SK-N-SH treated with all-trans-retinoic acid at 6 μM for 48 hours (cell line): ENCODE results near the gene ZNF730.

Experiments
- ARNTL ChIP-seq: fragments of 450-650 bp; formaldehyde crosslinking; IDR thresholded peaks from 2 replicates; pipeline ENCODE4 v1.5.0; 2020; ENCODE audit warnings: low read depth, mild to moderate bottlenecking, moderate library complexity, borderline replicate concordance
- CREB5 ChIP-seq: fragments of 250-450 bp; sonication (Bioruptor Pico); IDR thresholded peaks from 2 replicates; pipeline ENCODE4 v1.5.1; 2020; ENCODE audit warnings: low read depth, mild to moderate bottlenecking, moderate library complexity
- CSDC2 ChIP-seq: fragments of 250-450 bp; sonication (Bioruptor Pico); IDR thresholded peaks from 2 replicates; pipeline ENCODE4 v1.5.0; 2020; ENCODE audit warnings: mild to moderate bottlenecking, moderate library complexity
- ISL1 ChIP-seq: fragments of 250-450 bp; sonication (Bioruptor Pico); IDR thresholded peaks from 2 replicates; pipeline ENCODE4 v2.1.2; 2022; ENCODE audit warnings: mild to moderate bottlenecking, moderate library complexity
- SNAI2 ChIP-seq: fragments of 250-450 bp; sonication (Bioruptor Pico); IDR thresholded peaks from 2 replicates; pipeline ENCODE4 v1.5.0; 2020; ENCODE audit warnings: mild to moderate bottlenecking, moderate library complexity
- TSHZ2 ChIP-seq: fragments of 250-450 bp; sonication (Bioruptor Pico); IDR thresholded peaks from 2 replicates; pipeline ENCODE4 v1.5.0; 2020; ENCODE audit warnings: mild to moderate bottlenecking, moderate library complexity
- ZFP3 ChIP-seq: fragments of 250-450 bp; sonication (Bioruptor Pico); IDR thresholded peaks from 2 replicates; pipeline ENCODE4 v1.5.0; 2020; ENCODE audit warnings: mild to moderate bottlenecking, moderate library complexity
- ZNF70 ChIP-seq: fragments of 450-650 bp; formaldehyde crosslinking; IDR thresholded peaks from 2 replicates; pipeline ENCODE4 v1.5.0; 2020; ENCODE audit warnings: mild to moderate bottlenecking, moderate library complexity
- TF ChIP-seq, protein P1 (sequence below): fragments of 250-450 bp; sonication (Bioruptor Pico); IDR thresholded peaks from 2 replicates; pipeline ENCODE4 v1.8.0; 2020; ENCODE audit warnings: mild to moderate bottlenecking, moderate library complexity, borderline replicate concordance

DNA sequence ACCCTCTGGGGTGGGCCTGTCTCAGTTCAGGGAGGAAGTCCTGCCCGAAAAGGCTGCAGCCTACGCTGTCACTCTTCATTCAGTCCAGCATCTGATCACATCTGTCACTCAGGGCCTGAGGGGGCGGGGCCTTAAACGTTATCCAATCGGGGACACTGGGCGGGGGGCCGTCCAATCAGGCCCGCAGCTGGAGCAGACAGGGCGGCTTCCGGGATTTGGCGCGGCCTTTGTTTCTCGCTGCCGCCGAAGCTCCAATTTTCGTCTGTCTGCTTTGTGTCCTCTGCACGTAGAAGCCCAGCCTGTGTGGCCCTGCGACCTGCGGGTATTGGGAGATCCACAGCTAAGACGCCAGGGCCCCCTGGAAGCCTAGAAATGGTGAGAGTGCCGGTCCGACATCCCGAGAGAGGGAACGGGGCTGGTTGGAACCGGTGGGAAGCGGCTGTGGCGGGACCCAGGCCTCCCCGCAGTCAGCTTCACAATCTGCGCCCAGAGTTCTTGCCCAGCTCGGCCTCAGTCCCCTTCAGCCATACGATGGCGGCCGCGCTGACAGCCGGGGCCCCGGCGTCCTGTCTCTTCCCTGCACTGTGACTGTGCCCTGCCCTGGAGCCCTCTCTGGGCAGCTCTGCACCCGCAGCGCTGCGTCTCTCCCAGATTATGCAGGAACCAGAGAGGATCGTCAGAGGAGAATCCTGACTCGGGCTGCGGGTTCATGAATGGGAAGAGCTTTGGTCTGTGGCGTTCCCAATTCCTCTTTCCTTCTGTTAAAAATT, at the start of gene ZNF730:
- TF ChIP-seq CREB5 (CRISPR knock-in tag) (no peak), CSDC2 (CRISPR knock-in tag) (no peak), TSHZ2 (CRISPR knock-in tag) (no peak), ZFP3 (CRISPR knock-in tag) (no peak), ARNTL (CRISPR knock-in tag) (no peak), ZNF70 (CRISPR knock-in tag) (no peak), ISL1 (CRISPR knock-in tag) (no peak), SNAI2 (CRISPR knock-in tag) (no peak)
- TF ChIP-seq, protein P1, sequence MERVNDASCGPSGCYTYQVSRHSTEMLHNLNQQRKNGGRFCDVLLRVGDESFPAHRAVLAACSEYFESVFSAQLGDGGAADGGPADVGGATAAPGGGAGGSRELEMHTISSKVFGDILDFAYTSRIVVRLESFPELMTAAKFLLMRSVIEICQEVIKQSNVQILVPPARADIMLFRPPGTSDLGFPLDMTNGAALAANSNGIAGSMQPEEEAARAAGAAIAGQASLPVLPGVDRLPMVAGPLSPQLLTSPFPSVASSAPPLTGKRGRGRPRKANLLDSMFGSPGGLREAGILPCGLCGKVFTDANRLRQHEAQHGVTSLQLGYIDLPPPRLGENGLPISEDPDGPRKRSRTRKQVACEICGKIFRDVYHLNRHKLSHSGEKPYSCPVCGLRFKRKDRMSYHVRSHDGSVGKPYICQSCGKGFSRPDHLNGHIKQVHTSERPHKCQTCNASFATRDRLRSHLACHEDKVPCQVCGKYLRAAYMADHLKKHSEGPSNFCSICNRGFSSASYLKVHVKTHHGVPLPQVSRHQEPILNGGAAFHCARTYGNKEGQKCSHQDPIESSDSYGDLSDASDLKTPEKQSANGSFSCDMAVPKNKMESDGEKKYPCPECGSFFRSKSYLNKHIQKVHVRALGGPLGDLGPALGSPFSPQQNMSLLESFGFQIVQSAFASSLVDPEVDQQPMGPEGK (CRISPR knock-in tag), result no peak
